Activated CD4-positive, CD25-positive, alpha-beta regulatory T cell (primary cell): ENCODE data around the gene ADGRG3.

ENCODE experiments used
- DNase-seq, 4 experiments: peaks; one replicate each; lab custom pipeline; 2025; lab: John Stamatoyannopoulos, UW

The ADGRG3 gene

DNA sequence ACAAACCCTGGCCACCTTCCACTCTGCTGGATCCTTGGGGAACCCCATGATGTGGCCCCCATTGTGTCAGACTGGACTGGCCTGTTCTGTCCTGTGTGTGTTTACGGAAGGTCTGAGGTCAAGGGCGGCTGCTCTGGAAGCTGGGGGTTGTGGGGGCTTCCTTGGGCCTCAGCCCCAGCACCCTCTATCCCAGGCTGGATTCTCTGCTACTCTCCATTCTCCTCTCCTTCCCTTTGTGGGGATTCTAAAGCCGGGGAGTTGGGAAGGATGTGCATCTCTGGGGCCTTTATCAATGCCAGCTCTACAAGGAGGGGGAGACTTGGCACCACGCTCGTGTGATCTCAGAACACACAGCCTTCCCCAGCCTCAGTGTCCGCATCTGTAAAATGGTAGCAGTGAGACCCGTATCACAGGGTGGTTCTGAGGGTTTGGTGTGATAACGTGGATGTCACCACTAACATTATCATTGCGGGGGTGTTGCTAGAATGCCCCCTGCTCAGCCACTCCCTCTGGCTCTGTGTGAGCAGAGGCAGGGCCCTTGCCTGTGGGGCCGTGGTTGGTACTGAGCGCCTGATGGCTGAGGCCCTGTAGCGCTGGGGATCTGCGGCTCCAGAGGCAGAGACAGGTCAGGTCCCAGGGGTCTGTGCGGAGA is 21.6 kb upstream of the ADGRG3 start:
- DNase-seq = no peak

DNA sequence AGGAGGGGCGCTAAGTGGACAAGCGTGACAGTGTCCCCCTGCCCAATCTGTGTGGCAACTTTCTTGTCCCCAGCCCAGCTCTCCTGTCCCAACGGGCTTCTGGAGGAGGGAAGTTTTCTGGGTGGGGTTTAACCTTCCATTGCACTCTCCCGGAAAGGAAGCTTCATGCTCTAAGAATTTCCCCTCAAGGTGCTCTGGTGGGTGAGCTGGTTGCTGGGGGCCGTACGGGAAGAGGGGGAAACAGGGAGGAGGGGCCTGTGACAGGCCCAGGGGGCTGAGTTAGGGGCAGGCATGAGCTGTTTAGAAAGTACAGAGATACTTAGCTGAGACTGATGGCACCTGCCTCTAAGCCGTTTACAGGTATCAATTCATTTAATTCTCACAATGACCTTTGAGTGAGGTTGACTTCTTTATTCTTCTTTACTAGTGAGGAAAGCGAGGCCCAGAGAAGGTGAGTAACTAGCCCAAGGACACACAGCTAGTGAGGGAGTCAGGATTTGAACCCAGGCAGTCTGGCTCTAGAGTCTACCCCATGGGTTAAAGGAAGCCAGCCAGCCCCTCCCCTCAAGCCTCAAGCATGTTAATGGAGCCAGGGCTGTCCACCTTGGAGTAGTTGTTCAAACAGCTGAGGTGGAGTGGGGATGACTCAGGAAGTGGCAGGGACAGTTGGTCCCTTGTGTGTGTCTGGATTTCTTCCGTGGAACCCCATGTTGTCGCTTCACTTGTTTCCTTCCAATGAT is 20.8 kb upstream of the ADGRG3 start:
- DNase-seq = no peak

DNA sequence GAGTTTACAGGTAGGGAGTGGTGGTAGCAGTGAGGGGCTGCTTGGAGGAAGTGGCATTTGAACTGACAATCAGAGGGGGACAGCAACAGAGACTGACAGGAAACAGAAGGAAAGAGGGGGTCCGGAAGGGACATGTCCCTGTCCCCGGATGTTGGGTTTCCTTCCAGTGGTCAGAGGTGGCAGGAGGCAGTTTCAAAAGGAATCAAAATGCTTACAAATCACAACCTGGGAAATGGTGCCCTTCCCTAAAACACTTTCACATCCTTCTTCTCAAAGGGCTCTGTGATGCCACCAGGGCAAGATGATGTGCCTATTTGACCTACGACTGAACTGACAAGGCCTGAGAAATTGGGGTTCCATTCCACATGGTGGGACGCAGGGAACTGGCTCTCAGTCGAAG is 20.0 kb upstream of the ADGRG3 start:
- DNase-seq = no peak

GRCh38 chr16:57648581-57649442 is 19.3 kb upstream of the ADGRG3 start:
- peak; percentile 48 to 78 (median 67) for DNase-seq

DNA sequence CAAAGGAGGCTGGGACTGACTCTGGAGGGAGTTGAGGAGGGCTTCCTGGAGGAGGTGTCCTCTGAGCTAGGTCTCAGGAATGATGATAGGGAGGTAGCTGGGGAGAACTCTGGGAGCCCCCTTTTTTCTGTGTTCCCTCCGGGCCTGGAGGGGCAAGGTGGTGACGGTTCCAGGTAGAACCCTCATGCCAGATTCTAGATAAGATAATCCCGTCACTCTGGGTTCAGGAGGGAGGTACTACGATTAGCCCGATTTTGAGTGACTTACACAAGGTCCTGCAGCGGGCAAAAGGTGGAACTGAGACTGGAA is 18.7 kb upstream of the ADGRG3 start:
- no peak for DNase-seq

- DNase-seq = no peak
Measured at GRCh38 chr16:57649846-57650245, 18.3 kb upstream of the ADGRG3 start.

DNA sequence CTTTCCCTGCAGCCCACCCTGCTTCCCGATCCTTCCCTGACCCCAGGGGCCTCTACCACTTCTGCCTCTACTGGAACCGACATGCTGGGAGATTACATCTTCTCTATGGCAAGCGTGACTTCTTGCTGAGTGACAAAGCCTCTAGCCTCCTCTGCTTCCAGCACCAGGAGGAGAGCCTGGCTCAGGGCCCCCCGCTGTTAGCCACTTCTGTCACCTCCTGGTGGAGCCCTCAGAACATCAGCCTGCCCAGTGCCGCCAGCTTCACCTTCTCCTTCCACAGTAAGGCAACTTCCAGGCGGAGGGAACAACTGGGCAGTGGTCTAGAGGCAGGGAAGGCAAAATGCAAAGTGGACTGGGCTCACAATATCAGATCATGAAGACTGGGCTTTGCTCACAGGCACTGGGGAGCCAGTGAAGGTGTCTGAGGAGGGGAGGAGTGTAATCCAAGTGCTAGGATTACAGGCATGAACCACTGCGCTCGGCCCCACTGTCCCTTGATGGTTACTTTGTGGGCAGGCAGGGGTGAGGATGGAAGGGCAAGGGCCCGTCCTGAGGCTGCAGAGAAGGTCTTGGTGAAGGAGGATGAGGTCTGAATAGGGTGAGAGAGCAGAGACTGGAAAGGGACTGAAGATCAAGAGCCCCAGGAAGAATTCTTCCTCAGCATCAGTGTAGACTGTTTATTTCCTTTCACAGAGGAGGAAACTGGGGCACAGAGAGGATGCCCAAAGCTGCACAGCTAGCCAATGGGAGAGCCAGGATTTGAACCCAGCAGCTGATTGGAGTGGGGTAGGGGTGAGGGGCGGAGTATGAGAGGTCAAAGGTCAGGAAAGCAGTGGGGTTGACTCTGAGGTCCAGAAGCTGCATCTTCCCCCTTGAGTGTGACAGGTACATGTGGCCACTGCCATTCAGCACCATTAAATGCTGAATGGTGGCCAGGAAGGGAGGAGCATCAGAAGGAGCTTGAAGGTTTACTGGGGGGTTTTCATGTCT is 16.5 kb upstream of the ADGRG3 start:
- no peak for DNase-seq

DNA sequence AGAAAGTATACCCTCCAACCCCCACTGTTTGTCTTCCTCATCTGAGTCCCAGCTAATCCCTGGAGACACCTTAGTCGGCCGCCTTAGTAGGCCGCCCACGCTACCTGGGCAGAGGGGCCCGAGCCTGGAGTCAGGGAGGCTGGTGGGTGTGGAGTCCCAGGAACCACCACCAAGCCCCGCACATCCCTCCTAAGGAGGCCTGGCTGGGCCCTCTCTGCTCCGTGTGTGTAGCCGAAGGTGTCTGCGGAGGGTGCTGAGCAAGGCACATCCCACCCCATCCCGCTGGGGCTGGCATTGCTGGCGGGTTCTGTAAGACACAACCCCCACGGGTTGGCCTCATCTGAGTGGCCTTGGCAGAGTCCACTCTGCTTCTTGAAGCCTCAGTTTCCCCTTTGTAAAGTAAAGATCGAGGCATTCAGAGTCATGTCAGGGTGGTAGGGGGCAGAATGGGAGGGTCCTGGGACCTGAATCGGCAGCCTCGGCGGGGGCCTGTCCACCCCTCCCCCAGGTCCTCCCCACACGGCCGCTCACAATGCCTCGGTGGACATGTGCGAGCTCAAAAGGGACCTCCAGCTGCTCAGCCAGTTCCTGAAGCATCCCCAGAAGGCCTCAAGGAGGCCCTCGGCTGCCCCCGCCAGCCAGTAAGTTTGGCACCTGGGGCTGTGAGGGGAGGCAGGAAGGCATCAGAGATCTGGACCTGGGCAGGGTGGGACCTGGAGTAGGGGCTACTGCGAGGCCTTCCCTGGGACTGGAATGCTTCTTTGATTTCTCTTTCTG is 15.2 kb upstream of the ADGRG3 start:
- no peak for DNase-seq

- DNase-seq = no peak
Measured at GRCh38 chr16:57653936-57654335, 14.2 kb upstream of the ADGRG3 start.

GRCh38 chr16:57656342-57656955 is 11.7 kb upstream of the ADGRG3 start:
- no peak for DNase-seq

- DNase-seq = no peak
Measured at GRCh38 chr16:57657228-57657627, 10.9 kb upstream of the ADGRG3 start.

- no peak for DNase-seq
Measured at GRCh38 chr16:57658130-57658877, 9.8 kb upstream of the ADGRG3 start.

DNA sequence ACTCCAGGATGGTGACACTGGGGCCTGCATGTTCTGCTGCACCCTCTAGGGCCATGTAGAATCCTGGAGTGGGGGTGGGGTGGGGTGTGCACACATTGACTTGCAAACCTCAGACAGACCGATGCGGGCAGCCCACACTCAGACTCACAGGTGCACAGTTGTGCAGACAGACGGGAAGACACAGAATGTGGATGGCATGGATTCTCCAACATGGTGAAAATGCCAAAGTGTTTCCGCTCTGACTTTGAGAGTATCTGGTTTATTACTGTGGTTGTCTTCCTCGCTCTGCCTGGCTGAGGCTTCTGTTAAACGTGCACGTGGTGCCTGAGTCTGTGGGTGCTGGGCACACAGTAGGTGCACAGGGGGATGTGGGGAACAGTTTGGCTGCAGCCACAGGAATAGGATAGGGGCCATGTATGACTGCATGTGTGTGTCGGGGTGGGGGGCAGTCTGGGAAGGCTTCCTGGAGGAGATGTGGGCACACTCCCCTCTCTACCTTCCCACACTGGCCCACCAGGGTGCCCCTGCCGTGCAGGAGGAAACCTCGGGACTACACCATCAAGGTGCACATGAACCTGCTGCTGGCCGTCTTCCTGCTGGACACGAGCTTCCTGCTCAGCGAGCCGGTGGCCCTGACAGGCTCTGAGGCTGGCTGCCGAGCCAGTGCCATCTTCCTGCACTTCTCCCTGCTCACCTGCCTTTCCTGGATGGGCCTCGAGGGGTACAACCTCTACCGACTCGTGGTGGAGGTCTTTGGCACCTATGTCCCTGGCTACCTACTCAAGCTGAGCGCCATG is 9.0 kb upstream of the ADGRG3 start:
- no peak for DNase-seq

DNA sequence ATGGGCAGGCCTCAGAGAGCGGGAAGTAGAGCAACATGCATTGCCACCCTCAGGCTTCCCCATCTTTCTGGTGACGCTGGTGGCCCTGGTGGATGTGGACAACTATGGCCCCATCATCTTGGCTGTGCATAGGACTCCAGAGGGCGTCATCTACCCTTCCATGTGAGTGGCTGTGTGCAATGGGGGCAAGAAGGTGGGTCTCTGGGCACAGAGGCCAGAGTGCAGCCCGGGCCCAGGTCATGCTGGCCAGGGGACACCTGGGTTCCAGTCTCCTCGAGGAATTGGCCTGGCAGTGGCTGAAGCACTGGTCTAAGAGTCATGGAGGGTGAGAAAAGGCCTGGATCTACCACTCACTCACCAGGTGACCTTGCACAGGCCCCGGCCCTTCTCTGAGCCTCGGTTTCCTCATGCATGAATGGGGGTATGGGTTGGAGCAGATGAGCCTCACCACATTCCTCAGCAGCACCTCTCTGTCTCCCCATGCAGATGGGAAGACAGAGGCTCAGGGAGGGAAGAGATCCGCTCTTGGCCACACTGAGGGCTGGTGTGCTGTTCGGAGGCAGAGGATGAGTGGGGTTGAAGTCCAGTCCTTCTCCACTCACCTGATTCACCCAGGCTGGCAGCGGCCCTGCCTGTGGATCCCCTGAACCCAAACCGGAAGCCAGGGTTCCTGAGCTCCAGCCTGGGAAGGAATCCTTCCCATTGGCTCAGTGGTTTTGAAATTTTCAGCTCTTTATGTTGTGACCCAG is 7.2 kb upstream of the ADGRG3 start:
- no peak for DNase-seq

- DNase-seq = no peak
Measured at GRCh38 chr16:57661510-57661909, 6.6 kb upstream of the ADGRG3 start.

GRCh38 chr16:57661936-57662906 is 5.9 kb upstream of the ADGRG3 start:
- DNase-seq = no peak

- no peak for DNase-seq
Measured at GRCh38 chr16:57663436-57663835, 4.7 kb upstream of the ADGRG3 start.
